Renal pelvis (tissue), 12 donors: ENCODE results near the gene ARHGAP21. TPM values are rescaled to one million over a fixed set of nuclear protein-coding genes. Genes with fewer than 3 reads are reported as not detected.
A peak's percentile ranks its signal among the peaks of the same experiment; 100 is the strongest.
"Not testable (repeated sequence)": the region's sequence is repeated elsewhere in the genome, so short reads cannot be mapped to it uniquely, and the experiment has no call there.

Experiments
- DNase-seq: peaks from one replicate; pipeline ENCODE4 v3.0.0-alpha.2; 2013
- long read RNA-seq, 16 experiments: transcript quantifications; one replicate each; lab custom pipeline, GENCODE V29; 2026
- polyA plus RNA-seq, 3 donors: library from polyadenylated mRNA; unstranded; fragments of 120-200 nt; gene quantifications; one replicate each; pipeline ENCODE4 v1.2.1, GENCODE V29; 2013; ENCODE audit not compliant: insufficient read length in 3 of 3

ARHGAP21 gene
- 100 to 1,000 TPM in 1 of 3 donors, 10 to 100 TPM in 2; 75.5 to 106 (median 85.5) TPM for polyA plus RNA-seq
- long read RNA-seq, donor 1, partial matches to known transcripts: 0 of 1 reads
- long read RNA-seq, donor 1, other reads (novel, unspliced or antisense): 0 of 1 reads
- long read RNA-seq, donor 2, partial matches to known transcripts: 0 of 1 reads
- long read RNA-seq, donor 2, other reads (novel, unspliced or antisense): 0 of 1 reads
- long read RNA-seq, donor 3: 0 reads
- long read RNA-seq, donor 4, partial matches to known transcripts: 0 of 2 reads
- long read RNA-seq, donor 4, other reads (novel, unspliced or antisense): 0 of 2 reads
- long read RNA-seq, donor 5: 0 reads
- long read RNA-seq, donor 6: 0 reads
- long read RNA-seq, donor 7, partial matches to known transcripts: 0 of 1 reads
- long read RNA-seq, donor 7, other reads (novel, unspliced or antisense): 0 of 1 reads
- long read RNA-seq, donor 8: 0 reads
- long read RNA-seq, donor 9, partial matches to known transcripts: 0 of 3 reads
- long read RNA-seq, donor 9, other reads (novel, unspliced or antisense): 0 of 3 reads
- long read RNA-seq, donor 10, partial matches to known transcripts: 6 of 9 reads
- long read RNA-seq, donor 10, other reads (novel, unspliced or antisense): 0 of 9 reads
- long read RNA-seq, donor 11: 0 reads
- long read RNA-seq, donor 12, transcript ARHGAP21-212 (2 exons, 959 nt): major isoform, 5 of 5 reads
- long read RNA-seq, donor 12, partial matches to known transcripts: 0 of 5 reads
- long read RNA-seq, donor 12, other reads (novel, unspliced or antisense): 0 of 5 reads
- long read RNA-seq, donor 13, transcript ARHGAP21-212 (2 exons, 959 nt): major isoform, 5 of 5 reads
- long read RNA-seq, donor 13, partial matches to known transcripts: 0 of 5 reads
- long read RNA-seq, donor 13, other reads (novel, unspliced or antisense): 0 of 5 reads
- long read RNA-seq, donor 14: 0 reads
- long read RNA-seq, donor 15, full-length matches to known transcripts: 6 of 6 reads
- long read RNA-seq, donor 15, partial matches to known transcripts: 0 of 6 reads
- long read RNA-seq, donor 15, other reads (novel, unspliced or antisense): 0 of 6 reads
- long read RNA-seq, donor 16, partial matches to known transcripts: 0 of 1 reads
- long read RNA-seq, donor 16, other reads (novel, unspliced or antisense): 0 of 1 reads

GRCh38 chr10:24723788-24724380 lies at the start of gene ARHGAP21:
Gene ARHGAP21 (minus strand): TSS chr10:24723887. CDS start chr10:24721899, 1,988 bp downstream.
- peak; percentile 75 for DNase-seq

DNA sequence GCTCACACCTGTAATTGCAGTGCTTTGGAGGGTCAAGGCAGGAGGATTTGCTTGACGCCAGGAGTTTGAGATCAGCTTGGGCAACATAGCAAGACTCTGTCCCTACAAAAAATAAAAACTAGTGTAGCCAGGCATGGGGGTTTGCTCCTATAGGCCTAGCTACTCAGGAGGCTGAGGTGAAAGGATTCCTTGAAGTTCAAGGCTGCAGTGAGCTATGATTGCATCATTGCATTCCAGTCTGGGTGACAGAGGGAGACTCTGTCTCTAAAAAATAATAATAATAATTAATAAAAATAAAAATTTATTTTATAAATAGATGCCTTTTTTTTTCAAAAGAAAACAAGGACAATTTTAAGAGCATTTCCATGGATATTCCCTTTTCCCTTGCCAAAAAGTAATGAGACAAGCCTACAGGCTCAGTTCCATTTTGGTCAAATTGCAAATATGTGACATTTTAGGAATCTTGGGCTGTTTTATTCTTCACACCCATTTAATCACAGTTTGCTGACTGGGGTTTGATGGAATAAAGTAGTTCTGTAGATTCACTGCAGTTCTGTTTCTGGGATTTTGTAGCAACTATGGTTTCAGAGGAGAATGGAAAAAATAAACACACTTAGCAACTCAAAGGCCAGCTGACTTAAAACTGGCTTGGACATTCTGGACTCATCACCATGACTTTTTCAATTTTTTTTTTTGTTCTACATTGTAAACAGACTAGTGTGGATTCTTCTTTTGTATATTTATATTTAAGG lies 48.4 kb upstream of the ARHGAP21 start:
- no peak for DNase-seq

- not testable (repeated sequence) for DNase-seq
These were observed 41.3 kb upstream of the ARHGAP21 start for GRCh38 chr10:24764991-24765390.

DNA sequence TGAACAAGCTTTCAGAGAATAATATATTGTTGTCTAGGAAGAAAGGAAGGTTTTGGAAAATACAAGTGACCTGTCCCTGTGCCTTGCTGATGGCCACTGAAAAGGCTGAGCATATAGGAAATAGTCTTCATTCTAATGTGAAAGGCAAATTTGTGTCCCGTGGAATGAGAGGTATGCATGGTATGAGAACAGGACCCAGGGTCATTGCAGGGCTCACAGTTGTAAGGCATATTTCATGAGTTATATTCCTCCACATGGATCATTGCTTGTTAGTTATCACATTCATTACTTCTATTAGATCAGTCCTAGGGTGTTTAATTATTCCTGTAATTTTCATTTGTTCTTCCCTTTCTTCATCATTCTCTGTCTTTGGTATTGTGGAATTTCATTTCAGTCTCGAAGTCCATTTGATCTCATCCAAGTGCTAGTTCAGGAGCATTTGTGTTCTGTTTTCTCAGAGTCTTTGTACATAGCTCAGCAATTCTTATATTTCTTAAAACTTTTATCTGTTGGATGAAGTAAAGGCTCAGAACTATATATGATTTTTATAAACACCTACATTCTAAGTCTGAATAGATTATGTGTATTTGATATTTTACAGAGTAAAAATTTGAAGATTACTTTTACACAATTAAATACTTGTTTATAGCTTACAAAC lies 39.4 kb upstream of the ARHGAP21 start:
- peak; percentile 31 for DNase-seq

DNA sequence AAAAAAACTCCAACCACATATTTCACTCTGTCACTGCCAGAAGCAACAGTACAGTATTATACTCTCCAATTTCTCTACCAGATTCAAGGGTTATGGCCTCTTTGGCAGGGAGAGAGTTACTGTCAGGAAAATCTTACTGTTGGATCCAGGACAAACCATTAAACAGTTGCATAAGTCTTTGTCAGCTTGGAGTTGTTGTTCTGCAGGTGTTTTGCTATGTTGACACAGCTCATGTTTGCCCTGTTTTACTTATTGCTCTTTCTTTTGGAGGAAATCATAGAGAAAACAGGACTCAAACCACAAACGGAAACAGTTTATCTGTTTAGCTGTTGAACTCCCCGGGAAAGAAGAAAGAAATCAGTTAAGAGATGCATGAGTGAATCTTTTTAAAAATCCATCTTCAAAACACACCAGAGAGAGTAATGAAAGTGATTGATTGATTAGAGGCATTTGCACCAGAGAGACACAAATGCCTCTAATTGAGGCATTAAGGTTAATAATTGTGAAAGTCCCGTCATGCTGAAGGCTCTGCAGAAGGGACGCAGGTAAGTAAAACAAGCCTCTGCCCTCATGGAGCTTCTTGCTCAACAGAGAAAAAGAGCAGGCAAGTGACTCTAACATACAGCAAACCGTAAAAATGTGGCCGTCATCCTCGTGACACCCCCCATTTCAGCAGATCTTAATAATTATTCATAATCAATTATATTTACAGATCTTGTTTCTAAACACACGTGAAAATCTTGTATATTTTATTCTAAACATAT lies 38.7 kb upstream of the ARHGAP21 start:
- peak; percentile 12 for DNase-seq

DNA sequence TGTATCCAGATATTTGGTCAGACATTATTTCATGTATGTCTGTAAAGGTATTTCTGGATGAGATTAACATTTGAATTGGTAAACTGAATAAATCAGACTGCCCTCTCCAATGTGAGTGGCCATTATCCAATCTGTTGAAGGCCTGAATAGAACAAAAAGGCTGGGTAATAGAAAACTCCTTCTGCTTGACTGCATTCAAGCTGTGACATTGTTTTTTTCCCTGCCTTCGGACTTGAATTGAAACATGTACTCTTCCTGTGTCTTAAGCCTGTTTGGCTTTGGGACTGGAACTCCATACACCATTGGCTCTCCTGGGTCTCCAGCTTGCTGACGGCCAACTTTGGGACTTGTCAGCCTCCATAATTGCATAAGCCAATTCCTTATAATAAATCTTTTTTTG lies 36.0 kb upstream of the ARHGAP21 start:
- no peak for DNase-seq

- not testable (repeated sequence) for DNase-seq
These were observed 34.6 kb upstream of the ARHGAP21 start for GRCh38 chr10:24758254-24758653.

- no peak for DNase-seq
These were observed 32.6 kb upstream of the ARHGAP21 start for GRCh38 chr10:24756283-24756682.

DNA sequence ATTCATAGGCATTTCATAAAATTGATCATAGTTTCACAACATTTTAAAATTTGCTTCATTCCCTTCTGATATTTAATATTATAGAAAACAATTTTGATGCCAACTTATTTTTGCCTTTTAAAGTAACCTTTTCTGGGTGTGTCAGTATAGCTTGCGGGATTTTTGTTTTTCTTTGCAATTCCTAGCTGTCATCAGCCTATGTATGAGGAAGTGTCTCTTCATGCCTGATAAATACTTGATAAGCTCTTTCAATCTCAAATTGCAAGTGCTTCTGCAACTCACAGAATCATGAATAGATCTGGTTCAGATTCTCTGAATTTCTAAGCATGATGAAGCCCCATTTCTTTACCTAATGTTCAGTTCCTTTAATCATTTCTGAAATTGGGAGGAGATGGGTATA lies 28.0 kb upstream of the ARHGAP21 start:
- DNase-seq: no peak

DNA sequence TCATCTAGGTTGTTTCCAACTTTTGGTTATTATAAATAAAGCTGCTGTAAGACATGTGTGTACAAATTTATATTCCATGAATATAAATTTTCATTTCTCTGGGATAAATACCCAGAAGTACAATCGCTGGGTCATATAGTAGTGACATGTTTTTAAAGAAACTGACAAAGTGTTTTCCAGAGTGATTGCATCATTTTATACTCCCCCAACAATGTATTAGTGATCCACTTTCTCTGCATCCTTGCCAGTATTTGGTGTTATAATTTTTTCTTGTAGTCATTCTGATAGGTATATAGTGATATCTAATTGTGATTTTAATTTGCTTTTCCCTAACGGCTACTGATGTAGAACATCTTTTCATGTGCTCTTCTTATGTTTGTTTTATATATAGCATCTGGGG lies 27.0 kb upstream of the ARHGAP21 start:
- DNase-seq: no peak

GRCh38 chr10:24748214-24748613 lies 24.5 kb upstream of the ARHGAP21 start:
- DNase-seq: no peak

- no peak for DNase-seq
These were observed 21.3 kb upstream of the ARHGAP21 start for GRCh38 chr10:24744946-24745345.

- no peak for DNase-seq
These were observed 17.0 kb upstream of the ARHGAP21 start for GRCh38 chr10:24740714-24741113.

- DNase-seq: no peak
These were observed 13.3 kb upstream of the ARHGAP21 start for GRCh38 chr10:24737001-24737400.

- no peak for DNase-seq
These were observed 8.3 kb upstream of the ARHGAP21 start for GRCh38 chr10:24731942-24732341.

DNA sequence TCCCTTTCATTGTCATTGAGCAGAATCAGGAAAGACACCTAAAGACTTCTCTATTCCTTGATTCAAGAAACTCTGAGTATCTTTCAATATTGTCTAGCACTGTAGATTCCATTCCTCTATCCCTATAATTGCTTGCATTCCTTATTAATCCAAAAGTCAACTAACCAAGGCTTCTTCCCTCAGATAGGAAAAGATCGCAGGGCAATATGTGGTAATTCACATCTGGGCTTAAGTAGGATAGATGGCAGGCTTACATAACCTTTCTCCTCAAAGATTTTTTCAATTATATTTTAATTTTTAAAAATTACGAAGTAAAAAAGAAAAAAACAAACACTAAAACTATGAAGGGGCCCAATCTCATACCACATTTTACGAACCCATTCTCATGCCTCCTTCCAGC lies 7.1 kb upstream of the ARHGAP21 start:
- no peak for DNase-seq

DNA sequence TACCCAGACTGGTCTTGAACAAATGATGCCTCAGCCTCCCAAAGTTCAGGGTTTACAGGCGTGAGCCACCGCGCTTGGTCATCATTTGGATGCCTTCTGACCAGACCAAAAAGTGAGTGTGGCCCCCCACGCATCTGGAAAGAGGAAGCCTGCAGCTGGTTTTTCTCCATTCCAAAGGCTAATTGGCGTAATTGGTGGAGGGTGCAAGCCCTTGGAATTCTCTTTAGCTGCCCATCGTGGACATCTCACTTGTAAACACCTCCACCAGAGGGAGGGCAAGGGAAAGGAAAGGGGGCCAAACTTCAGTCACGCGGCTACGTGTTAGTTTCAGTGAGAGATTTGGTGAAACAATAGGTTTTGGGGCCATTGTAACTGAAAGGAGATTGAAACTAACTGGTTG lies 4.1 kb upstream of the ARHGAP21 start:
- DNase-seq: no peak

DNA sequence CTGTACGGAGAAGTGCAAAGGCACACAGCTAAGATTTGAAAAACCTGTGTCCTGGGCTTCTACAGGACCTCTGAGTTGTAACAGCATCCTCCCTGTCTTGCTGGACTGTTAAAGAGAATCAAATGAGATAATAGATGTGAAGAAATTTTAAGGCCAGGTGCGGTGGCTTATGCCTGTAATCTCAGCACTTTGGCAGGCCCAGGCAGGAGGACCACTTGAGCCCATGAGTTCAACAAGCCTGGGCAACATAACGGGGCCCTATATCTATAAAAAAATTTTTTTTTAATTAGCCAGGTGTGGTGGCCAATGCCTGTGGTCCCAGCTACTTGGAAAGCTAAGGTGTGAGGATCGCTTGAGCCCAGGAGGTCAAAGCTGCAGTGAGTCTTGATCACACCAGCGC lies 2.9 kb upstream of the ARHGAP21 start:
- DNase-seq: no peak

DNA sequence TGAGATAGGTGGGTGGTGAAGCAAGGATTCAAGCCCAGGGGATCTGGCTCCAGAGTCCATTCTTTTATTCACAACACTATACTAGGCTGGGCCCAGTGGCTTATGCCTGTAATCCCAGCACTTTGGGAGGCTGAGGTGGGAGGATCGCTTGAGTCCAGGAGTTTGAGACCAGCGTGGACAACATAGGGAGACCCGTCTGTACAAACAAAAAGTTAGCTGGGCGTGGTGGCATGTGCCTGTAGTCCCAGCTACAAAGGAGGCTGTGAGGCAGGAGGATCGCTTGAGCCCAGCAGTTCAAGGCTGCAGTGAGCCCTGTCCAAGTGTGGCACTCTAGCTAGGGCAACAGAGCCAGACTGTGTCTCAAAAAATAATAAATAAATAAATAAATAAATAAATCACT lies 2.3 kb upstream of the ARHGAP21 start:
- DNase-seq: not testable (repeated sequence)
